GM19467 (cell line): ENCODE data around the gene ZFP42.
"Not testable (repeated sequence)": the region's sequence is repeated elsewhere in the genome, so short reads cannot be mapped to it uniquely, and the experiment has no call there.

Source experiments
- ATAC-seq: cut with Tn5 transposase; IDR thresholded peaks from one replicate; pipeline ENCODE4 v1.9.1; 2021; ENCODE audit warnings: mild to moderate bottlenecking, moderate library complexity; ENCODE audit not compliant: unreplicated experiment

The ZFP42 gene

GRCh38 chr4:187995322-187996207 is at the start of gene ZFP42:
TSS of gene ZFP42 (plus strand) at chr4:187995771. CDS start at chr4:188002808, 7,037 bp downstream.
- no peak for ATAC-seq

- ATAC-seq = no peak
Measured at GRCh38 chr4:187961171-187961570, 34.4 kb upstream of the ZFP42 start.

GRCh38 chr4:187961961-187962360 is 33.6 kb upstream of the ZFP42 start:
- no peak for ATAC-seq

- ATAC-seq = no peak
Measured at GRCh38 chr4:187962926-187963325, 32.6 kb upstream of the ZFP42 start.

GRCh38 chr4:187965726-187966125 is 29.8 kb upstream of the ZFP42 start:
- no peak for ATAC-seq

GRCh38 chr4:187972135-187972534 is 23.4 kb upstream of the ZFP42 start:
- no peak for ATAC-seq

- ATAC-seq = no peak
Measured at GRCh38 chr4:187983746-187984145, 11.8 kb upstream of the ZFP42 start.

GRCh38 chr4:187992971-187993370 is 2.6 kb upstream of the ZFP42 start:
- no peak for ATAC-seq

- ATAC-seq = no peak
Measured at GRCh38 chr4:187993827-187994226, 1.7 kb upstream of the ZFP42 start.

GRCh38 chr4:187996502-187997177 is 1.1 kb downstream of the ZFP42 start:
- no peak for ATAC-seq

- ATAC-seq = not testable (repeated sequence)
Measured at GRCh38 chr4:187997991-187998390, 2.4 kb downstream of the ZFP42 start.

- ATAC-seq = no peak
Measured at GRCh38 chr4:187999406-187999932, 3.9 kb downstream of the ZFP42 start.

GRCh38 chr4:188002323-188002722 is 6.8 kb downstream of the ZFP42 start:
- ATAC-seq = no peak

- no peak for ATAC-seq
Measured at GRCh38 chr4:188002751-188003150, 7.2 kb downstream of the ZFP42 start.

GRCh38 chr4:188005561-188005960 is 10.0 kb downstream of the ZFP42 start:
- ATAC-seq = no peak

GRCh38 chr4:188006285-188006848 is 10.8 kb downstream of the ZFP42 start:
- ATAC-seq = no peak

GRCh38 chr4:188008377-188008776 is 12.8 kb downstream of the ZFP42 start:
- ATAC-seq = no peak

- ATAC-seq = no peak
Measured at GRCh38 chr4:188012426-188012945, 16.9 kb downstream of the ZFP42 start.

GRCh38 chr4:188015025-188015940 is 19.7 kb downstream of the ZFP42 start:
- ATAC-seq = no peak

- ATAC-seq = no peak
Measured at GRCh38 chr4:188016754-188017153, 21.2 kb downstream of the ZFP42 start.
